GM12878 (cell line): ENCODE data around the gene UFM1.

Experiments used
- EP300 ChIP-seq, 2 experiments: fragments of 150-350 bp in 1 of 2; IDR thresholded peaks; 2 replicates each; pipeline ENCODE4 v1.6.1; 2011 to 2012; ENCODE audit warnings: low read depth in 2 of 2, low read length in 2 of 2, borderline replicate concordance in 1 of 2, improper control_type of control experiment in 1 of 2, inconsistent platforms in 1 of 2; ENCODE audit not compliant: control insufficient read depth in 1 of 2
- ETV6 ChIP-seq, 2 experiments: fragments of 450-650 bp in 1 of 2; IDR thresholded peaks in 1 of 2; conservative IDR thresholded peaks in 1 of 2; 2 replicates each; pipeline ENCODE4 v1.6.1; 2014; ENCODE audit warnings: antibody characterized with exemption in 1 of 2, borderline replicate concordance in 1 of 2, low read depth in 1 of 2, mild to moderate bottlenecking in 1 of 2, moderate library complexity in 1 of 2
- JUNB ChIP-seq: IDR thresholded peaks from 2 replicates; pipeline ENCODE4 v1.6.1; 2016; ENCODE audit warnings: antibody characterized with exemption, mild to moderate bottlenecking
- PAX8 ChIP-seq: fragments of 450-650 bp; IDR thresholded peaks from 2 replicates; pipeline ENCODE4 v1.6.1; 2017; ENCODE audit warnings: mild to moderate bottlenecking, moderate library complexity
- POLR2AphosphoS5 ChIP-seq: IDR thresholded peaks from 2 replicates; pipeline ENCODE4 v1.6.1; 2011; ENCODE audit warnings: mild to moderate bottlenecking, low read length, inconsistent platforms
- TF ChIP-seq, protein P1 (sequence below), 3 experiments: IDR thresholded peaks in 2 of 3; conservative IDR thresholded peaks in 1 of 3; 2 replicates each; pipeline ENCODE4 v1.5.1; 2011; ENCODE audit warnings: low read depth in 3 of 3, low read length in 3 of 3, mild to moderate bottlenecking in 3 of 3, control low read depth in 2 of 3, moderate library complexity in 2 of 3, inconsistent platforms in 1 of 3, mixed read lengths in 1 of 3; ENCODE audit not compliant: control insufficient read depth in 2 of 3, insufficient read depth in 1 of 3; ENCODE audit errors: extremely low read depth in 1 of 3

DNA sequence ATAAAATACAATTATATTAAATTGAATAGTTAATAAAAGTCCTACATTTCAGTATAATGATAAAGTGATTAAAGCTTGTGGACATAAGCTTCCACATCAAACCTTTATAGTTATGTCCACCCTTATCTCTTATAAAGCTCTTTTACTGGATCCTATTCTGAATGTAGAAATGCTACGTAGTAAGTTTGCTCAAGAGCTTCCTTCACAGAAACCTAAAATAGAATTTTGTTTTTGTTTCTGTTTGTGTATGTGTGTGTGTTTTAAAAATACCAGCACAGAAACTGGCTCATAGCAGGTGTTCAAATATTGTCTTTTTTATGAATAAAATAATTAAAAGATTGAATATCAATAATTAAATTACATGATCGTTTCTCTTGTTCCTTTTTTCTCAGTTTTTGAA lies 21.0 kb upstream of the UFM1 start:
- no peak for TF ChIP-seq PAX8
- TF ChIP-seq ETV6 (conservative IDR thresholded peaks at IDR 0.05 in 1 of 2, IDR thresholded peaks at IDR 0.05 in 1 of 2; ENCODE audit: borderline replicate concordance in 1 of 2, low read depth in 1 of 2), result no peak
- TF ChIP-seq, protein P1, sequence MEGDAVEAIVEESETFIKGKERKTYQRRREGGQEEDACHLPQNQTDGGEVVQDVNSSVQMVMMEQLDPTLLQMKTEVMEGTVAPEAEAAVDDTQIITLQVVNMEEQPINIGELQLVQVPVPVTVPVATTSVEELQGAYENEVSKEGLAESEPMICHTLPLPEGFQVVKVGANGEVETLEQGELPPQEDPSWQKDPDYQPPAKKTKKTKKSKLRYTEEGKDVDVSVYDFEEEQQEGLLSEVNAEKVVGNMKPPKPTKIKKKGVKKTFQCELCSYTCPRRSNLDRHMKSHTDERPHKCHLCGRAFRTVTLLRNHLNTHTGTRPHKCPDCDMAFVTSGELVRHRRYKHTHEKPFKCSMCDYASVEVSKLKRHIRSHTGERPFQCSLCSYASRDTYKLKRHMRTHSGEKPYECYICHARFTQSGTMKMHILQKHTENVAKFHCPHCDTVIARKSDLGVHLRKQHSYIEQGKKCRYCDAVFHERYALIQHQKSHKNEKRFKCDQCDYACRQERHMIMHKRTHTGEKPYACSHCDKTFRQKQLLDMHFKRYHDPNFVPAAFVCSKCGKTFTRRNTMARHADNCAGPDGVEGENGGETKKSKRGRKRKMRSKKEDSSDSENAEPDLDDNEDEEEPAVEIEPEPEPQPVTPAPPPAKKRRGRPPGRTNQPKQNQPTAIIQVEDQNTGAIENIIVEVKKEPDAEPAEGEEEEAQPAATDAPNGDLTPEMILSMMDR (IDR thresholded peaks at IDR 0.05 in 2 of 3, conservative IDR thresholded peaks at IDR 0.05 in 1 of 3; ENCODE audit: control insufficient read depth in 2 of 3, extremely low read depth in 1 of 3, insufficient read depth in 1 of 3, low read depth in 3 of 3, low read length in 3 of 3), result no peak
- no peak for TF ChIP-seq EP300 (IDR thresholded peaks at IDR 0.05; ENCODE audit: borderline replicate concordance in 1 of 2, control insufficient read depth in 1 of 2, low read depth in 2 of 2, low read length in 2 of 2)
- TF ChIP-seq POLR2AphosphoS5, result no peak
- TF ChIP-seq JUNB, result no peak
